HG03103 (cell line): ENCODE measurements around the gene LRP1B.
"Not testable (repeated sequence)": the region's sequence is repeated elsewhere in the genome, so short reads cannot be mapped to it uniquely, and the experiment has no call there.

Experiments used
- ATAC-seq: cut with Tn5 transposase; IDR thresholded peaks from one replicate; pipeline ENCODE4 v1.9.1; 2021; ENCODE audit warnings: low read depth; ENCODE audit not compliant: unreplicated experiment

Gene LRP1B

GRCh38 chr2:140990416-140990815, 1140.4 kb downstream of the LRP1B start:
- no peak for ATAC-seq

GRCh38 chr2:140988597-140988996, 1142.2 kb downstream of the LRP1B start:
- no peak for ATAC-seq

- no peak for ATAC-seq
These were observed 1144.4 kb downstream of the LRP1B start for GRCh38 chr2:140986456-140986855.

GRCh38 chr2:140975237-140975636, 1155.6 kb downstream of the LRP1B start:
- ATAC-seq, result no peak

- ATAC-seq, result no peak
These were observed 1158.1 kb downstream of the LRP1B start for GRCh38 chr2:140972724-140973123.

- not testable (repeated sequence) for ATAC-seq
These were observed 1166.5 kb downstream of the LRP1B start for GRCh38 chr2:140964324-140964723.

- ATAC-seq, result no peak
These were observed 1180.9 kb downstream of the LRP1B start for GRCh38 chr2:140949932-140950331.

- no peak for ATAC-seq
These were observed 1183.6 kb downstream of the LRP1B start for GRCh38 chr2:140947236-140947635.

- no peak for ATAC-seq
These were observed 1186.9 kb downstream of the LRP1B start for GRCh38 chr2:140943867-140944266.

- ATAC-seq, result no peak
These were observed 1188.5 kb downstream of the LRP1B start for GRCh38 chr2:140942284-140942683.

- no peak for ATAC-seq
These were observed 1201.0 kb downstream of the LRP1B start for GRCh38 chr2:140929849-140930248.

- ATAC-seq, result no peak
These were observed 1212.4 kb downstream of the LRP1B start for GRCh38 chr2:140918426-140918825.

GRCh38 chr2:140916410-140916809, 1214.4 kb downstream of the LRP1B start:
- no peak for ATAC-seq

GRCh38 chr2:140910683-140911082, 1220.1 kb downstream of the LRP1B start:
- ATAC-seq, result no peak

- no peak for ATAC-seq
These were observed 1225.6 kb downstream of the LRP1B start for GRCh38 chr2:140905083-140905781.

- no peak for ATAC-seq
These were observed 1235.4 kb downstream of the LRP1B start for GRCh38 chr2:140895378-140895777.

GRCh38 chr2:140893685-140894084, 1237.1 kb downstream of the LRP1B start:
- no peak for ATAC-seq

- no peak for ATAC-seq
These were observed 1237.7 kb downstream of the LRP1B start for GRCh38 chr2:140892911-140893637.

- ATAC-seq, result no peak
These were observed 1238.4 kb downstream of the LRP1B start for GRCh38 chr2:140892436-140892835.

- ATAC-seq, result no peak
These were observed 1239.1 kb downstream of the LRP1B start for GRCh38 chr2:140891614-140892212.

- no peak for ATAC-seq
These were observed 1247.9 kb downstream of the LRP1B start for GRCh38 chr2:140882671-140883620.
